Endothelial cell of umbilical vein (primary cell): ENCODE results near the gene SPACA9. TPM values are rescaled to one million over a fixed set of nuclear protein-coding genes. Genes with fewer than 3 reads are reported as not detected.

ENCODE experiments used
- BruUV-seq: library from RNA; stranded (reverse); fragments of 400-500 nt; replicated peaks from 2 replicates; lab custom pipeline; 2021; lab: Mats Ljungman, UMichigan
- CTCF ChIA-PET: fragments of 300-600, 350-600 bp; sonication (Branson Sonifier 250); formaldehyde crosslinking; loops from one replicate; lab custom pipeline; 2021; ENCODE audit warnings: antibody characterized with exemption, inconsistent platforms; lab: Charles Lee
- POLR2A ChIA-PET: fragments of 300-600, 350-600 bp; sonication (Branson Sonifier 250); formaldehyde crosslinking; loops from one replicate; lab custom pipeline; 2021; ENCODE audit warnings: antibody characterized with exemption, inconsistent platforms; lab: Charles Lee
- DNase-seq: peaks from one replicate; pipeline ENCODE4 v3.0.0-alpha.2; 2011; ENCODE audit warnings: low read depth, low spot score
- FAIRE-seq: peaks from 2 replicates; lab custom pipeline; 2011; peaks lifted over from hg19 to GRCh38; lab: Jason Lieb, UNC
- H2AFZ ChIP-seq: 2 replicates; pipeline ENCODE4 v1.6.0; 2012; ENCODE audit warnings: low read depth, low read length, control low read depth, inconsistent platforms
- H3K27ac ChIP-seq: 2 replicates; pipeline ENCODE4 v1.5.1; 2011; ENCODE audit warnings: low read depth, mild to moderate bottlenecking, control low read depth, low read length, moderate library complexity; ENCODE audit not compliant: insufficient read depth
- H3K27me3 ChIP-seq, 2 experiments: 2 replicates each; pipeline versions ENCODE4 v1.6.0 to v1.6.1; 2011; ENCODE audit warnings: low read length in 2 of 2, mixed read lengths in 1 of 2; ENCODE audit not compliant: control insufficient read depth in 2 of 2, insufficient read depth in 2 of 2
- H3K36me3 ChIP-seq, 2 experiments: 2 replicates in 1 of 2; 3 replicates in 1 of 2; pipeline ENCODE4 v1.5.1; 2011; ENCODE audit warnings: low read length in 2 of 2, mild to moderate bottlenecking in 1 of 2, moderate library complexity in 1 of 2; ENCODE audit not compliant: control insufficient read depth in 2 of 2, insufficient read depth in 2 of 2; ENCODE audit errors: extremely low read depth in 1 of 2
- H3K4me1 ChIP-seq: 3 replicates; pipeline ENCODE4 v1.5.1; 2011; ENCODE audit warnings: mild to moderate bottlenecking, low read length; ENCODE audit not compliant: control insufficient read depth, insufficient read depth; ENCODE audit errors: extremely low read depth
- H3K4me2 ChIP-seq: 2 replicates; pipeline ENCODE4 v1.6.1; 2011; ENCODE audit warnings: low read length, control low read depth, mixed read lengths; ENCODE audit not compliant: insufficient read depth
- H3K4me3 ChIP-seq, 3 experiments: fragments of 200-600 bp in 1 of 3; sonication (generic), shearing (Covaris generic) in 1 of 3; replicated peaks in 1 of 3; 2 replicates each; pipeline ENCODE4 v1.5.1; 2011 to 2016; ENCODE audit warnings: control low read depth in 3 of 3, low read length in 3 of 3, mild to moderate bottlenecking in 2 of 3, inconsistent platforms in 1 of 3, low read depth in 1 of 3, moderate library complexity in 1 of 3; ENCODE audit not compliant: insufficient read depth in 1 of 3
- H3K79me2 ChIP-seq: 2 replicates; pipeline ENCODE4 v1.6.0; 2012; ENCODE audit warnings: low read length, inconsistent platforms; ENCODE audit not compliant: control insufficient read depth, insufficient read depth
- H3K9ac ChIP-seq: replicated peaks from 2 replicates; pipeline ENCODE3; 2011; ENCODE audit warnings: low read length, control low read depth; ENCODE audit not compliant: insufficient read depth; ENCODE audit errors: extremely low read depth
- H3K9me1 ChIP-seq: replicated peaks from 3 replicates; pipeline ENCODE4 v1.6.0; 2011; ENCODE audit warnings: mild to moderate bottlenecking, low read length; ENCODE audit not compliant: control insufficient read depth, insufficient read depth; ENCODE audit errors: extremely low read depth
- H3K9me3 ChIP-seq: replicated peaks from 2 replicates; pipeline ENCODE4 v1.5.1; 2012; ENCODE audit warnings: low read length, inconsistent platforms; ENCODE audit not compliant: control insufficient read depth, insufficient read depth
- H4K20me1 ChIP-seq: replicated peaks from 2 replicates; pipeline ENCODE3; 2011; ENCODE audit warnings: mild to moderate bottlenecking, low read length; ENCODE audit not compliant: control insufficient read depth, insufficient read depth; ENCODE audit errors: extremely low read depth
- CTCF ChIP-seq, 2 donors: IDR thresholded peaks; 1 replicate in 1 of 2; 2 replicates in 1 of 2; pipeline ENCODE4 v1.5.1; 2011; ENCODE audit warnings: low read length in 2 of 2, mild to moderate bottlenecking in 2 of 2, moderate library complexity in 2 of 2, control low read depth in 1 of 2, inconsistent platforms in 1 of 2, low read depth in 1 of 2; ENCODE audit not compliant: insufficient read depth in 1 of 2; ENCODE audit errors: extremely low read depth in 1 of 2
- EZH2 ChIP-seq: IDR thresholded peaks from 2 replicates; pipeline ENCODE4 v1.6.1; 2012; ENCODE audit warnings: borderline replicate concordance, low read depth, mild to moderate bottlenecking, moderate library complexity, low read length, inconsistent platforms; ENCODE audit not compliant: severe bottlenecking
- FOS ChIP-seq: IDR thresholded peaks from 2 replicates; pipeline ENCODE4 v1.6.1; 2011; ENCODE audit warnings: mild to moderate bottlenecking, low read length, moderate library complexity, borderline replicate concordance; ENCODE audit not compliant: insufficient read depth
- GATA2 ChIP-seq: IDR thresholded peaks from 2 replicates; pipeline ENCODE4 v1.7.0; 2011; ENCODE audit warnings: low read depth, mild to moderate bottlenecking, moderate library complexity, mixed read lengths, low read length; ENCODE audit not compliant: insufficient read length, insufficient read depth
- JUN ChIP-seq: IDR thresholded peaks from 2 replicates; pipeline ENCODE4 v1.6.1; 2011; ENCODE audit warnings: borderline replicate concordance, low read depth; ENCODE audit not compliant: insufficient read length, insufficient read depth
- MAX ChIP-seq: IDR thresholded peaks from 2 replicates; pipeline ENCODE4 v1.6.1; 2011; ENCODE audit not compliant: insufficient read depth, insufficient read length
- MYC ChIP-seq: IDR thresholded peaks from one replicate; pipeline ENCODE4 v1.6.1; 2011; ENCODE audit warnings: mild to moderate bottlenecking, low read depth, low read length
- POLR2A ChIP-seq: IDR thresholded peaks from 2 replicates; pipeline ENCODE4 v1.6.1; 2012; ENCODE audit warnings: low read depth, mild to moderate bottlenecking, control low read depth, low read length
- POLR2AphosphoS5 ChIP-seq: IDR thresholded peaks from 2 replicates; pipeline ENCODE4 v1.6.1; 2012; ENCODE audit warnings: low read depth, mild to moderate bottlenecking, control low read depth, low read length, moderate library complexity; ENCODE audit not compliant: insufficient read depth
- dilution Hi-C: fragments of 300-500 bp; cut with MboI; formaldehyde crosslinking; loops from one replicate; pipeline ENCODE4 v1.15.0; 2019; ENCODE audit warnings: low sequenced_read_pairs; ENCODE audit not compliant: extremely low pct_ligation_motif_present
- intact Hi-C: fragments of 100-400 bp; cut with micrococcal nuclease; formaldehyde crosslinking; loops from one replicate; pipeline ENCODE4 v1.10.0; 2022
- polyA plus RNA-seq, 4 experiments: library from polyadenylated mRNA; depleted of rRNA in 3 of 4; stranded (reverse) in 3 of 4; unstranded in 1 of 4; fragments of >200 nt; gene quantifications; 2 replicates each; pipeline versions ENCODE4 v1.2.1 to v1.2.3, GENCODE V29; 2011 to 2012; ENCODE audit warnings: missing spikeins in 1 of 4
- total RNA-seq: library from RNA; stranded (reverse); gene quantifications from 2 replicates; pipeline ENCODE4 v1.2.3, GENCODE V29; 2021

SPACA9 gene
- total and polyA plus RNA-seq, 2 donors (not counting 3 experiments of a cell fraction or from before 2014, with no cell fraction given), result 2.6 to 3.6 TPM

GRCh38 chr9:132849185-132849706 lies 29.5 kb upstream of the SPACA9 start:
- no peaks in the 10 kb centered on the region for H3K4me1 ChIP-seq
- no peak overlapping the region for H3K27ac ChIP-seq
- no peaks in the 10 kb centered on the region for H3K27me3 ChIP-seq
- H3K9me1 ChIP-seq, result no peaks in the 10 kb centered on the region
- FAIRE-seq, result no peak
- no peaks in the 10 kb centered on the region for H3K79me2 ChIP-seq
- H3K9me3 ChIP-seq, result no peaks in the 10 kb centered on the region
- intact Hi-C loops, result no loop called here
- no peaks in the 10 kb centered on the region for H3K36me3 ChIP-seq
- no peak overlapping the region for H3K4me2 ChIP-seq
- no peak overlapping the region for H3K4me3 ChIP-seq
- no peak overlapping the region for H2AFZ ChIP-seq
- CTCF ChIA-PET, result interaction anchor here (0.8 to 1.6 kb wide), 2 partner anchors 13 to 53 kb away, joined by 4 read pairs; no protein-coding TSS in a partner anchor
- dilution Hi-C loops, result no loop called here
- no peak for TF ChIP-seq MAX
- no peak for TF ChIP-seq CTCF (IDR thresholded peaks at IDR 0.05; ENCODE audit: extremely low read depth in 1 of 2, insufficient read depth in 1 of 2, low read depth in 1 of 2, low read length in 2 of 2)
- TF ChIP-seq MYC, result no peak
- TF ChIP-seq EZH2, result no peak
- TF ChIP-seq JUN, result no peak
- no peak for TF ChIP-seq FOS
- TF ChIP-seq POLR2A, result no peak
- TF ChIP-seq GATA2, result no peak
- no peak for TF ChIP-seq POLR2AphosphoS5
- no peak for DNase-seq
- H3K9ac ChIP-seq, result no peak overlapping the region
- no TSS peak for BruUV-seq
- no peaks in the 10 kb centered on the region for H4K20me1 ChIP-seq
- POLR2A ChIA-PET, result no interaction called here
